Trophoblast cell (in vitro differentiated cells and primary cell): ENCODE measurements around the gene COPS8.

Experiments used
- DNase-seq, 2 donors: peaks; one replicate each; pipeline ENCODE4 v3.0.0-alpha.2; 2016
- H2AFZ ChIP-seq: 2 replicates; pipeline ENCODE4 v1.6.1; 2013; ENCODE audit warnings: low read length, moderate library complexity, mild to moderate bottlenecking; ENCODE audit not compliant: insufficient read depth, poor library complexity
- H2AK5ac ChIP-seq: 2 replicates; pipeline ENCODE4 v1.6.1; 2013; ENCODE audit warnings: mild to moderate bottlenecking, low read length
- H2BK120ac ChIP-seq: 2 replicates; pipeline ENCODE4 v1.6.1; 2013; ENCODE audit warnings: low read length, mild to moderate bottlenecking, moderate library complexity; ENCODE audit not compliant: insufficient read depth, poor library complexity
- H2BK12ac ChIP-seq: 2 replicates; pipeline ENCODE4 v1.6.1; 2013; ENCODE audit warnings: mild to moderate bottlenecking, low read length, moderate library complexity
- H2BK5ac ChIP-seq: 2 replicates; pipeline ENCODE4 v1.6.1; 2013; ENCODE audit warnings: low read length, low read depth, moderate library complexity, mild to moderate bottlenecking; ENCODE audit not compliant: poor library complexity
- H3K14ac ChIP-seq: 2 replicates; pipeline ENCODE4 v1.6.1; 2013; ENCODE audit warnings: mild to moderate bottlenecking, low read length
- H3K18ac ChIP-seq: 2 replicates; pipeline ENCODE4 v1.6.1; 2013; ENCODE audit warnings: mild to moderate bottlenecking, low read length
- H3K23ac ChIP-seq: 2 replicates; pipeline ENCODE4 v1.6.1; 2013; ENCODE audit warnings: low read length
- H3K27ac ChIP-seq: 2 replicates; pipeline ENCODE4 v1.5.1; 2013; ENCODE audit warnings: low read depth, mild to moderate bottlenecking, inconsistent platforms, low read length, moderate library complexity
- H3K27me3 ChIP-seq: 2 replicates; pipeline ENCODE4 v1.6.1; 2013; ENCODE audit warnings: inconsistent platforms, mild to moderate bottlenecking, low read length, moderate library complexity; ENCODE audit not compliant: insufficient read depth
- H3K36me3 ChIP-seq, 2 experiments: 1 replicate in 1 of 2; 2 replicates in 1 of 2; pipeline ENCODE4 v1.6.1; 2013; ENCODE audit warnings: low read length in 2 of 2, mild to moderate bottlenecking in 2 of 2, moderate library complexity in 1 of 2; ENCODE audit not compliant: insufficient read depth in 2 of 2, control insufficient read depth in 1 of 2
- H3K4ac ChIP-seq: 2 replicates; pipeline ENCODE4 v1.6.1; 2013; ENCODE audit warnings: low read depth, mild to moderate bottlenecking, low read length, moderate library complexity
- H3K4me1 ChIP-seq, 2 experiments: 1 replicate in 1 of 2; 2 replicates in 1 of 2; pipeline ENCODE4 v1.6.1; 2013; ENCODE audit warnings: low read length in 2 of 2, mild to moderate bottlenecking in 2 of 2, moderate library complexity in 1 of 2; ENCODE audit not compliant: insufficient read depth in 2 of 2, control insufficient read depth in 1 of 2
- H3K4me2 ChIP-seq: 2 replicates; pipeline ENCODE4 v1.6.1; 2013; ENCODE audit warnings: inconsistent platforms, mild to moderate bottlenecking, low read length, moderate library complexity
- H3K4me3 ChIP-seq: 2 replicates; pipeline ENCODE4 v1.5.1; 2013; ENCODE audit warnings: mild to moderate bottlenecking, low read depth, low read length, inconsistent platforms
- H3K79me1 ChIP-seq: one replicate; pipeline ENCODE4 v1.6.1; 2013; ENCODE audit warnings: low read length
- H3K79me2 ChIP-seq: 2 replicates; pipeline ENCODE4 v1.6.1; 2013; ENCODE audit warnings: low read length, mild to moderate bottlenecking; ENCODE audit not compliant: control insufficient read depth, insufficient read depth, poor library complexity
- H3K9ac ChIP-seq: 2 replicates; pipeline ENCODE4 v1.6.1; 2013; ENCODE audit warnings: mild to moderate bottlenecking, low read length
- H3K9me3 ChIP-seq: 2 replicates; pipeline ENCODE4 v1.6.1; 2013; ENCODE audit warnings: low read depth, mild to moderate bottlenecking, control low read depth, inconsistent platforms, low read length; ENCODE audit not compliant: insufficient read depth
- H4K12ac ChIP-seq: 2 replicates; pipeline ENCODE4 v1.6.1; 2013; ENCODE audit warnings: low read depth, mild to moderate bottlenecking, low read length, moderate library complexity
- H4K8ac ChIP-seq: 2 replicates; pipeline ENCODE4 v1.6.1; 2013; ENCODE audit warnings: low read depth, mild to moderate bottlenecking, low read length, moderate library complexity
- H4K91ac ChIP-seq: one replicate; pipeline ENCODE4 v1.6.1; 2013; ENCODE audit warnings: low read depth, mild to moderate bottlenecking, low read length, moderate library complexity
- WGBS: extraction: QIAGEN DNeasy Blood & Tissue Kit; methylation state at CpG from one replicate; pipeline ENCODE4 v1.1.7; 2013; ENCODE audit warnings: missing lambda C conversion rate; ENCODE audit not compliant: insufficient read length, insufficient coverage; ENCODE audit errors: extremely low coverage; 5-methylcytosine and 5-hydroxymethylcytosine counted together

The COPS8 gene

DNA sequence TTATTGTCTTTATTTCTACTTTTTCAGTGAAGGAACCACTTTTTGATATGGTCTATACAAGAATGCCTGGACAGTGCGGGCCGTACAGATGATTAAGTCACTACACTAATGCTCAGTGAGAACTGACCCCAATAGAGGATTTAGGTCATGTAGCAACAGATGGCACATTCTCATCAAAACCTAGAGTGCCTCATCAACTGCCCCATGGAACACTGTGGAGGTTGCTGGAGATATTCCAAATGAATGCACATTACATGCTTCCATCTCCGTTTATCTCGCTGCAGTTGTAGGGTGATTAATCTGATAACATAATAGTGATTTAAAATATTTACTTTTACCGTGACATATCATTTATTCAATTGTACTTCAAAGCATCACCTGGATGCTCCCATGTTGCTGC, 41.8 kb upstream of the COPS8 start:
- Histone ChIP-seq H3K4me2 (no peak overlapping the region), H4K91ac (no peak overlapping the region), H3K27me3 (no peaks in the 10 kb centered on the region), H3K36me3 (no peaks in the 10 kb centered on the region), H3K4me3 (no peak overlapping the region), H2AFZ (no peak overlapping the region), H3K9me3 (no peaks in the 10 kb centered on the region), H3K18ac (no peak overlapping the region), H3K79me2 (no peaks in the 10 kb centered on the region), H3K79me1 (peaks cover 2% of the 10 kb centered on the region), H2BK12ac (no peak overlapping the region), H3K9ac (no peak overlapping the region), H3K4me1 (peaks cover 0 to 7% of the 10 kb centered on the region in 2 experiments), H2AK5ac (no peak overlapping the region), H3K23ac (no peak overlapping the region), H3K14ac (no peak overlapping the region), H4K8ac (no peak overlapping the region), H3K4ac (no peak overlapping the region), H3K27ac (no peak overlapping the region), H2BK5ac (no peak overlapping the region), H2BK120ac (no peak overlapping the region), H4K12ac (no peak overlapping the region)
- no peak for DNase-seq
- WGBS: no CpG with 5 or more reads among the region's 5 CpGs

DNA sequence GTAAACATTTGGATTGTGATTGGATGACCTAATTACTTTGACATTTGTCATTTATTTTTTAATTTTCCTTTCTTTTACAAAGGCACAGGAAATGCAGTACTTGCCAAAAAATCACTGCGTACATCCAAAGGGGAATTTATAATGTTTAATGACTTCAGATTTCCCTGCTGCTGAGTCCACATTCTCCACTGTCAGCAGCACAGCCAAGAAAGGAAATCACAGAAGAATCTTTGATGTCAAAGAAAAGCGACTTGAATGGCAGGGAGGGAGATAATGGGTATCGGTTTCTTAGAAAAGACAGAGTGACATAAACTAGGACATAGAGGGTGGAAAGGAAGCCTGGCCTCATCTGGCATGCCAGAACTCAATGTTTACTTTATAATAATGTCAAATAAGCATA, 41.4 kb upstream of the COPS8 start:
- no CpG with 5 or more reads among the region's 3 CpGs for WGBS
- H3K18ac ChIP-seq: no peak overlapping the region

DNA sequence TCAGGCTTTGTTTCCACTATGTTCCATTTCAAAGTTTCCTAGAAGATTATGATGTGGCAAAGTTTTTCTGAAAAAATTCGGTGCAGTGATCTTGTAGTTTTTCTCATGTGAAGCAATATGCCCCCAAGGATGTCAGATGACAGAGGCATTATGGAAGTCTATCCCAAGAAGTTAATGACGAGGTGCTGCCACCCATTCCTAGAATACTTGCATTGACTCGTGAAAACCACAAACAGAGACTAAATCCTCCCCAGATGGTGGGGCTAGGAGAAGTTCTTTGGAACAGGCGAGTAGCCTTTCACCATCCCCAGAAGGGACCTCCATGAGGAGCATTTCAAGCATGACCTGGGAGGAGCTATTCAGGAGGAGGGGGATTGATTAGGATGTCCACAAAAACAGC, 40.2 kb upstream of the COPS8 start:
- Histone ChIP-seq H2BK5ac (no peak overlapping the region), H2BK120ac (no peak overlapping the region), H3K27me3 (no peaks in the 10 kb centered on the region), H3K9ac (no peak overlapping the region), H3K4me1 (peaks cover 0 to 7% of the 10 kb centered on the region in 2 experiments), H2AK5ac (no peak overlapping the region), H3K4me3 (no peak overlapping the region), H3K18ac (no peak overlapping the region), H2AFZ (no peak overlapping the region), H3K9me3 (peaks cover 3% of the 10 kb centered on the region), H2BK12ac (no peak overlapping the region), H4K8ac (no peak overlapping the region), H4K12ac (no peak overlapping the region), H3K4ac (no peak overlapping the region), H3K36me3 (no peaks in the 10 kb centered on the region), H3K79me1 (peaks cover 2% of the 10 kb centered on the region), H3K79me2 (no peaks in the 10 kb centered on the region), H4K91ac (no peak overlapping the region), H3K14ac (no peak overlapping the region), H3K27ac (no peak overlapping the region), H3K23ac (no peak overlapping the region), H3K4me2 (no peak overlapping the region)
- peak; percentile 47 to 58 for DNase-seq
- no CpG with 5 or more reads among the region's 4 CpGs for WGBS

More for the DNA sequence above, 41.4 kb upstream of the COPS8 start:
- H3K79me2 ChIP-seq: no peaks in the 10 kb centered on the region
- H3K79me1 ChIP-seq: peaks cover 2% of the 10 kb centered on the region
- H3K14ac ChIP-seq: no peak overlapping the region
- no peak overlapping the region for H2BK120ac ChIP-seq
- no peak overlapping the region for H4K91ac ChIP-seq
- no peak overlapping the region for H3K4ac ChIP-seq
- H4K12ac ChIP-seq: no peak overlapping the region
- no peak overlapping the region for H2AK5ac ChIP-seq
- H3K27ac ChIP-seq: no peak overlapping the region
- no peaks in the 10 kb centered on the region for H3K36me3 ChIP-seq
- no peak for DNase-seq
- no peak overlapping the region for H3K9ac ChIP-seq
- H2BK5ac ChIP-seq: no peak overlapping the region
- H4K8ac ChIP-seq: no peak overlapping the region
- no peak overlapping the region for H2AFZ ChIP-seq
- no peak overlapping the region for H2BK12ac ChIP-seq
- no peaks in the 10 kb centered on the region for H3K27me3 ChIP-seq
- no peak overlapping the region for H3K4me2 ChIP-seq
- H3K23ac ChIP-seq: no peak overlapping the region
- peaks cover 0 to 7% of the 10 kb centered on the region in 2 experiments for H3K4me1 ChIP-seq
- no peak overlapping the region for H3K4me3 ChIP-seq
- H3K9me3 ChIP-seq: no peaks in the 10 kb centered on the region

DNA sequence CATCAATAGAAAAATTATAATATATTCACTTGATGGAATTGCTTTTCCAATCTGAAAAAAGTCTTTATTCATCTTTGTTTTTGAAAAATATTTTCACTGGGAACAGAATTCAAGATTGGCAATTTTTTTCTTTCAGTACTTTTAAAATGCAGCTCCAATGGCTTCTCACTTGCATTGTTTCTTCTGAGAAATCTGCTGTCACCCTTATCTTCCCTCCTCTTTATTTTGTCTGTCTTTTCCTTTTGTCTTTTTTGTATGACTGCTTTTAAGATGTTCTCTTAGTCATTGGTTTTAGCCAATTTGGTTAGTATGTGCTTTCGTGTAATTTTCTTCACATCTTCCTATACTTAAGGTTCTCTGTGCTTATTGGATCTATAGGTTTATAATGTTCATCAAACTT, 37.1 kb upstream of the COPS8 start:
- Histone ChIP-seq H4K12ac (no peak overlapping the region), H3K79me1 (peaks cover 15% of the 10 kb centered on the region), H4K8ac (no peak overlapping the region), H2BK120ac (no peak overlapping the region), H3K4me2 (no peak overlapping the region), H3K9ac (no peak overlapping the region), H3K4me3 (no peak overlapping the region), H2AK5ac (no peak overlapping the region), H3K4ac (no peak overlapping the region), H2BK5ac (no peak overlapping the region), H3K36me3 (no peaks in the 10 kb centered on the region), H2AFZ (no peak overlapping the region), H2BK12ac (no peak overlapping the region), H3K14ac (no peak overlapping the region), H3K23ac (no peak overlapping the region), H4K91ac (no peak overlapping the region), H3K79me2 (no peaks in the 10 kb centered on the region), H3K18ac (no peak overlapping the region), H3K27me3 (no peaks in the 10 kb centered on the region), H3K27ac (no peak overlapping the region), H3K4me1 (peaks cover 8 to 17% of the 10 kb centered on the region in 2 experiments), H3K9me3 (peaks cover 3% of the 10 kb centered on the region)
- no peak for DNase-seq
- WGBS: no CpG with 5 or more reads among the region's 1 CpG
